ENCODE data around the gene ANKRD53. TPM values are rescaled to one million over a fixed set of nuclear protein-coding genes. Genes with fewer than 3 reads are reported as not detected.

Gene ANKRD53
- total and polyA plus RNA-seq, 9 of the 15 experiments (the other 6 are each of a cell fraction or from before 2014, with no cell fraction given) = 0.18 TPM; not detected in 8

DNA sequence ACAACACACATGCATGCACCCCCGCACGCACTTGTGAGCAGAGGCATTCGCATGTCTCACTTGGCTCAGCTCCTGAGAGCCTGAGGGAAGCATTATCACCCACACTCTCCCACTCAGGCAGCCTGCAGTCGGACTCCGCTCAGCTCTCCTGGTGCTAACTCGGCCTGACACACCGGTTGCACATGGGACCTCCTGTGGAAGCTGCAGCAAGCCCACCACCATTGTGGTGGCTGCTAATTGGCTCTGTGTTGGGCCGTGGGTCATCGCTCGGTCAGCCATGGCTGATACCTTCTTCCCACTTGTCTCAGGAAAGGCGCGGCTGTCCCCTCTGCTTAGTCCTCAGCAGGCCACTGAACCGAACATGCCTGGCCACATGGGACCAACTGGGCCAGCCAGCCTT is 29.9 kb downstream of the ANKRD53 start:
- intact Hi-C loops (cut with micrococcal nuclease) = loop anchor here (10.0 kb wide), 1 partner anchor 146 kb away; no protein-coding TSS in a partner anchor
- H3K4me3 ChIP-seq = no peak overlapping the region
- H3K27me3 ChIP-seq (ENCODE audit: control insufficient read depth in 2 of 2, insufficient read depth in 2 of 2, low read length in 2 of 2) = peaks cover 0 to 22% of the 10 kb centered on the region in 2 experiments; a peak in 3 of 5 replicates
- H3K27ac ChIP-seq (ENCODE audit: extremely low read depth, low read depth, low read length) = no peak overlapping the region
- ATAC-seq = no peak; the same call in 2 of the 3 replicates
- no peaks in the 10 kb centered on the region for H3K79me2 ChIP-seq (ENCODE audit: control insufficient read depth, insufficient read depth, low read length)
- peaks cover 3% of the 10 kb centered on the region for H3K9me1 ChIP-seq (ENCODE audit: control insufficient read depth, insufficient read depth, low read length)
- H2AFZ ChIP-seq (ENCODE audit: low read depth, low read length) = no peak overlapping the region
- peak overlapping the region in 1 of 2 experiments; percentile 58; a peak in 2 of 4 replicates for H3K9ac ChIP-seq (ENCODE audit: insufficient read depth in 1 of 2, low read depth in 2 of 2, low read length in 2 of 2)
- DNase-seq (ENCODE audit: extremely low read depth in 1 of 4, low spot score in 3 of 4) = peak in 2 of 4 experiments; percentile 3 to 5
- ChIA-PET POLR2A (interaction anchor here (1.4 kb wide), 1 partner anchor 13 kb away, joined by 4 read pairs; no protein-coding TSS in a partner anchor), CTCF (ENCODE audit: low intra/inter-chr PET ratio) (no interaction called here)
- in situ Hi-C loops (cut with MboI) = no loop called here
- no peaks in the 10 kb centered on the region for H3K36me3 ChIP-seq (ENCODE audit: control insufficient read depth, insufficient read depth, low read length)
- BruUV-seq (replicated peaks) = no TSS peak
- H4K20me1 ChIP-seq (replicated peaks; ENCODE audit: control insufficient read depth, insufficient read depth, low read length) = no peaks in the 10 kb centered on the region
- FAIRE-seq = no peak
- no peak for TF ChIP-seq SMARCA4 (IDR thresholded peaks at IDR 0.05)
- no peak for TF ChIP-seq SRSF9 (IDR thresholded peaks at IDR 0.05; ENCODE audit: borderline replicate concordance, low read depth, low read length)
- no peak for TF ChIP-seq RBM15 (IDR thresholded peaks at IDR 0.05; ENCODE audit: insufficient read depth, low read length)
- no peak for TF ChIP-seq RBM39 (optimal IDR thresholded peaks at IDR 0.05; ENCODE audit: low read depth, low read length)
- TF ChIP-seq ZSCAN32 (CRISPR knock-in tag; IDR thresholded peaks at IDR 0.05) = no peak
- TF ChIP-seq, protein P1, sequence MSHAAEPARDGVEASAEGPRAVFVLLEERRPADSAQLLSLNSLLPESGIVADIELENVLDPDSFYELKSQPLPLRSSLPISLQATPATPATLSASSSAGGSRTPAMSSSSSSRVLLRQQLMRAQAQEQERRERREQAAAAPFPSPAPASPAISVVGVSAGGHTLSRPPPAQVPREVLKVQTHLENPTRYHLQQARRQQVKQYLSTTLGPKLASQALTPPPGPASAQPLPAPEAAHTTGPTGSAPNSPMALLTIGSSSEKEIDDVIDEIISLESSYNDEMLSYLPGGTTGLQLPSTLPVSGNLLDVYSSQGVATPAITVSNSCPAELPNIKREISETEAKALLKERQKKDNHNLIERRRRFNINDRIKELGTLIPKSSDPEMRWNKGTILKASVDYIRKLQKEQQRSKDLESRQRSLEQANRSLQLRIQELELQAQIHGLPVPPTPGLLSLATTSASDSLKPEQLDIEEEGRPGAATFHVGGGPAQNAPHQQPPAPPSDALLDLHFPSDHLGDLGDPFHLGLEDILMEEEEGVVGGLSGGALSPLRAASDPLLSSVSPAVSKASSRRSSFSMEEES (CRISPR knock-in tag; IDR thresholded peaks at IDR 0.05) = no peak
- no peak for TF ChIP-seq NELFE (IDR thresholded peaks at IDR 0.05; ENCODE audit: insufficient read depth, insufficient read length)
- TF ChIP-seq TAF9B (IDR thresholded peaks at IDR 0.05; ENCODE audit: partially characterized antibody) = no peak
- TF ChIP-seq ZNF274 (IDR thresholded peaks at IDR 0.05; ENCODE audit: borderline replicate concordance, low read depth, low read length) = no peak
- TF ChIP-seq HMGN3 (IDR thresholded peaks at IDR 0.05; ENCODE audit: borderline replicate concordance, extremely low read depth, insufficient read length, low read depth, low read length) = no peak
- no peak for TF ChIP-seq ETV5 (CRISPR knock-in tag; IDR thresholded peaks at IDR 0.05; ENCODE audit: low read depth)
- no peak for TF ChIP-seq CCAR2 (IDR thresholded peaks at IDR 0.05; ENCODE audit: low read depth, low read length)
- no peak for TF ChIP-seq NFE2L1 (tag; IDR thresholded peaks at IDR 0.05; ENCODE audit: borderline replicate concordance, low read depth)
- TF ChIP-seq, protein P2, sequence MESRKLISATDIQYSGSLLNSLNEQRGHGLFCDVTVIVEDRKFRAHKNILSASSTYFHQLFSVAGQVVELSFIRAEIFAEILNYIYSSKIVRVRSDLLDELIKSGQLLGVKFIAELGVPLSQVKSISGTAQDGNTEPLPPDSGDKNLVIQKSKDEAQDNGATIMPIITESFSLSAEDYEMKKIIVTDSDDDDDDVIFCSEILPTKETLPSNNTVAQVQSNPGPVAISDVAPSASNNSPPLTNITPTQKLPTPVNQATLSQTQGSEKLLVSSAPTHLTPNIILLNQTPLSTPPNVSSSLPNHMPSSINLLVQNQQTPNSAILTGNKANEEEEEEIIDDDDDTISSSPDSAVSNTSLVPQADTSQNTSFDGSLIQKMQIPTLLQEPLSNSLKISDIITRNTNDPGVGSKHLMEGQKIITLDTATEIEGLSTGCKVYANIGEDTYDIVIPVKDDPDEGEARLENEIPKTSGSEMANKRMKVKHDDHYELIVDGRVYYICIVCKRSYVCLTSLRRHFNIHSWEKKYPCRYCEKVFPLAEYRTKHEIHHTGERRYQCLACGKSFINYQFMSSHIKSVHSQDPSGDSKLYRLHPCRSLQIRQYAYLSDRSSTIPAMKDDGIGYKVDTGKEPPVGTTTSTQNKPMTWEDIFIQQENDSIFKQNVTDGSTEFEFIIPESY (CRISPR knock-in tag; IDR thresholded peaks at IDR 0.05) = no peak
- TF ChIP-seq, protein P3, sequence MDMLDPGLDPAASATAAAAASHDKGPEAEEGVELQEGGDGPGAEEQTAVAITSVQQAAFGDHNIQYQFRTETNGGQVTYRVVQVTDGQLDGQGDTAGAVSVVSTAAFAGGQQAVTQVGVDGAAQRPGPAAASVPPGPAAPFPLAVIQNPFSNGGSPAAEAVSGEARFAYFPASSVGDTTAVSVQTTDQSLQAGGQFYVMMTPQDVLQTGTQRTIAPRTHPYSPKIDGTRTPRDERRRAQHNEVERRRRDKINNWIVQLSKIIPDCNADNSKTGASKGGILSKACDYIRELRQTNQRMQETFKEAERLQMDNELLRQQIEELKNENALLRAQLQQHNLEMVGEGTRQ (CRISPR knock-in tag; IDR thresholded peaks at IDR 0.05) = no peak
- peaks cover 8 to 13% of the 10 kb centered on the region in 2 experiments; a peak in 4 of 5 replicates for H3K4me1 ChIP-seq (replicated peaks in 1 of 2; ENCODE audit: control insufficient read depth in 2 of 2, insufficient read depth in 2 of 2, low read length in 2 of 2)
- H3K4me2 ChIP-seq (ENCODE audit: insufficient read depth, low read length) = no peak overlapping the region
- WGBS (ENCODE audit: insufficient coverage, low coverage, missing lambda C conversion rate) = 34% methylated on average over 13 of the region's 13 CpGs
- no peaks in the 10 kb centered on the region for H3K9me3 ChIP-seq (replicated peaks; ENCODE audit: control insufficient read depth, insufficient read depth, low read depth, low read length)

All from K562 (cell line).